ENCODE results near the gene MRPL9.
A peak's percentile ranks its signal among the peaks of the same experiment; 100 is the strongest.

DNA sequence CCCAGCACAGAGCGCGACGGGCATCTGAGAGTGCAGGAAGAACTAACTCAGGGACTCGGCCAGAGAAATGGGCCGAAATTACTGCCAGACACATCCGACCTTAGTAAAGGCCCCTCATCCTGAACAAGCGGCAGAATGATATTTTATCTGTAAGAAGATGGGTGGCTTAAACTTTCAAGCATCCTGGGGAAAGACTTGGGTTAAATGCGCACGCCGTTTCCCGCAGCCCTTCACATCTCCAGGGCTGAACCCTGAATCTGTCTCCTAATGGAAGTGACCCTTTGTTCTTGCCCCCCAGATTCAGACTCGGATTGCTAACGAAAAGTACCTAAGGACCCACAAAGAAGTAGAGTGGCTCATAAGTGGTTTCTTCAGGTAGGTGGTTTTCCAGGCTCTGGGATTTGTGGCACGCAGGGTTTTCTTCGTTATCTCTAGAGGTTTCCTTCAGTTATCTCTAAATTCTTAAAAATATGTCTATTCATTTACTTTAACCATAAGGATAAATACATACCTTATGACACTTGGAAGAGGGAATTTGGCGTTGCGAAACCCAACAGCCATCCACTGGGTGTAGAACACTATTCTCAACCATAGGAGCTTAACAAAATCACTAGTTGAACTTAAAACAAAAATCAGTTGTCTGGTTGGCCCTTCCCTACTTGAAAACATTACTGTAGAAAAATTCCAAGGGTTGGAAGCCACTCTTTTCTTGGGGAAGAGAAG, 41.3 kb downstream of the MRPL9 start:
- TF ChIP-seq, protein P1, sequence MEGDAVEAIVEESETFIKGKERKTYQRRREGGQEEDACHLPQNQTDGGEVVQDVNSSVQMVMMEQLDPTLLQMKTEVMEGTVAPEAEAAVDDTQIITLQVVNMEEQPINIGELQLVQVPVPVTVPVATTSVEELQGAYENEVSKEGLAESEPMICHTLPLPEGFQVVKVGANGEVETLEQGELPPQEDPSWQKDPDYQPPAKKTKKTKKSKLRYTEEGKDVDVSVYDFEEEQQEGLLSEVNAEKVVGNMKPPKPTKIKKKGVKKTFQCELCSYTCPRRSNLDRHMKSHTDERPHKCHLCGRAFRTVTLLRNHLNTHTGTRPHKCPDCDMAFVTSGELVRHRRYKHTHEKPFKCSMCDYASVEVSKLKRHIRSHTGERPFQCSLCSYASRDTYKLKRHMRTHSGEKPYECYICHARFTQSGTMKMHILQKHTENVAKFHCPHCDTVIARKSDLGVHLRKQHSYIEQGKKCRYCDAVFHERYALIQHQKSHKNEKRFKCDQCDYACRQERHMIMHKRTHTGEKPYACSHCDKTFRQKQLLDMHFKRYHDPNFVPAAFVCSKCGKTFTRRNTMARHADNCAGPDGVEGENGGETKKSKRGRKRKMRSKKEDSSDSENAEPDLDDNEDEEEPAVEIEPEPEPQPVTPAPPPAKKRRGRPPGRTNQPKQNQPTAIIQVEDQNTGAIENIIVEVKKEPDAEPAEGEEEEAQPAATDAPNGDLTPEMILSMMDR (IDR thresholded peaks at IDR 0.05), result no peak
- peak; percentile 67 for TF ChIP-seq EZH2 (IDR thresholded peaks at IDR 0.05)
- no peak for TF ChIP-seq EZH2phosphoT487 (IDR thresholded peaks at IDR 0.05)
